HG02885 (cell line): ENCODE measurements around the gene DLG2.

Source experiments
- ATAC-seq: cut with Tn5 transposase; IDR thresholded peaks from one replicate; pipeline ENCODE4 v1.9.1; 2021; ENCODE audit warnings: mild to moderate bottlenecking; ENCODE audit not compliant: unreplicated experiment, poor library complexity

DLG2 gene

DNA sequence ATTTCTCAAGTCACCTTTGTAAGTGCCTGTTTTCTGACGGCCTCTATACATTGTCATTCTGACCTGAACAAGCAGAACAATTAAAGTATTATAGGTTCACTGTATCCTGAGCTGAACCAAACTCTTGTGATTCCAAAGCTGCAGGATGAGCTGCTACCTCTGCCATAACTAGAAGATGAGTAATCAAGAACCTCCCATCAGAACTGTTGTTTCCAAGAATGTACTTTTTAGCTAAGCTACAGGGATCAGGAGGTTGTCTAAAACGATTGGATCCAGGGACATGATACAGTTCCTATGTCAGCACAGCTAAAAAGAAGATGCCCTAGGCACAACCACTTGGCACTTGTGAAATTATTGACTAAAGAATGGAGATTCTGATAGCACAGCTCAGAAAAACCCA lies 2052.6 kb downstream of the DLG2 start:
- no peak for ATAC-seq

GRCh38 chr11:83572581-83573496 lies 2054.3 kb downstream of the DLG2 start:
- ATAC-seq, result no peak

DNA sequence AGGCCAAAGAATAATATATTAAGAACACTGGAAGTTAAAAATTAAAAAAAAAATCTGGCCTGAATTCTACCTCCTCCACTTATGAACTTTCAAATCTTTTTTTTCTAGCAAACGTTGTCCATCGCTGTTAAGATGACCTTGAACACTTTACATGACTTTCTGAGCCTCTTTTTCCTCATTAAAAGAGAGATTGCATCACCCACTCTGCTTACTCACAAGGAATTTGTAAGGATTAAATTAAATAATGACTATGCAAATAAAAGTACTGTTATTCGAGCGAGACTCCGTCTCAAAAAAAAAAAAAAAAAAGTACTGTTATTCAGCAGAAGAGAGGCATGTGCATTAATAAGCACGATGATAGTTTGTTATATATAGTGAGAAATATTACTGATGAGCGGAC lies 2055.8 kb downstream of the DLG2 start:
- ATAC-seq, result no peak

DNA sequence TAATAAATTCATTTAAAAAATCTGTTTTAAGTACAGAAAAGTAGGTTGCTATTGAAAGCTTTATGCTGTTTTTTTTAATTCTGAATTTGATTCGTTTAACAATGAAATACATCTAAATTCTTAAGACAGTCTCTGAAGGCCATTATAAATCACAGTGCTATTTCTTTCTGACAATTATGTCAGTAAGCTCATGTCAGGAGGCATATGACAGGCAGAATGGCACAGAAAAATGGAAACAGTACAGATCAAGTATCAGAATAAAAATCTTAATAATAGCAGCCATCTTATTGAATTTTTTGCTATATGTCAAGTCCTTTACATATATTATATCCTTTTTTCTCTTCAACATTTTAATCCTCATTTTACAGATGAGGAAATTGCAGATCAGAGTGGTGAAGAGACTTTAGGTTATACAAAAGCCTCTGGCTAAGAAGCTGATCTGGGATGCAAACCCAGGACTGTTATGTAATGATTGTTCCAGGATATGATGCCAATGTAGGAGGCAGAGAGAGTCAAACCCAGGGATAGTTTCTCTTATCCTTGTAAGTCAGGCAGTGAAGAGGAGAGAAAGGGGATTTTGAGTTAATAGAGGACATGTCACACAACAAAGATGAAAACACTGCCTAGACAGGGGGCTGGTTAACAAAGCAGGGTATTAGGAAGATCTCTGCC lies 2057.9 kb downstream of the DLG2 start:
- ATAC-seq, result no peak

DNA sequence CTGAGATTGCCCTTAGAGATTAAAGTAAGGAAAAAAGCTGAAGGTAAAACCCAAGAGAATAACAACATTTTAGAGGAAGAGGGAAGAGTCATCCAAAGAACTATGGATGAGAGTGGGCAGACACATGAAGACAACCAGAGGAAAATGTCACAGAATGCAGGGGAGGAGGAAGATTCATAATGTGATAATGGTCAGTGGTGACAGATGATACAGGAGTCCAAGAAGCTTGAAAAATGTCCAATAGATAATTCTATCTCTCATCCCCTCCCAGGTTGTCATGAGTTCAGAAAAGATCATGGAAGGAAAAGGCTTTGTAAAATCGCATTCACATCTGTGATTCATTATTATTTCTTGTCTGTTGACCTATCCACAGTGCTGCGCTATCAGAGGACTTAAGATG lies 2058.6 kb downstream of the DLG2 start:
- no peak for ATAC-seq

- no peak for ATAC-seq
These were observed 2060.2 kb downstream of the DLG2 start for GRCh38 chr11:83566950-83567349.

GRCh38 chr11:83564870-83565269 lies 2062.3 kb downstream of the DLG2 start:
- ATAC-seq, result no peak

DNA sequence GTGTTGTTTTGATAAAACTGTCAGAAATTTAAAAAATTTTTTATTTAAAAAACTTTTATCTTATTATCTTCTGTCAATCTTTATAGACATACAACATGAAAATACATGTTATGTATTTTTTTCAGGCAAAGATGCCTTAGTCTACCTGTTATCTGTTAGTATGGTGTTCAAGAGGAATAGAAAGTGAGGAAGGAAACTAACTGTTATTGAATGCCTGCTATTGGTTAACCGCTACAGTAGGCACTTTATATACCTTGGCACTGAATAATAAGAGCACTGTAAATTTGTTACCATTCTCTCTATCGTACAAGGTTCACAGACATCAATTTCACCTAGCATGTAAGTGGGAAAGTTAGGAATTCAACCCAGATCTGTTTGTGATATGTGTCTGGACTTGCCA lies 2068.9 kb downstream of the DLG2 start:
- ATAC-seq, result no peak

DNA sequence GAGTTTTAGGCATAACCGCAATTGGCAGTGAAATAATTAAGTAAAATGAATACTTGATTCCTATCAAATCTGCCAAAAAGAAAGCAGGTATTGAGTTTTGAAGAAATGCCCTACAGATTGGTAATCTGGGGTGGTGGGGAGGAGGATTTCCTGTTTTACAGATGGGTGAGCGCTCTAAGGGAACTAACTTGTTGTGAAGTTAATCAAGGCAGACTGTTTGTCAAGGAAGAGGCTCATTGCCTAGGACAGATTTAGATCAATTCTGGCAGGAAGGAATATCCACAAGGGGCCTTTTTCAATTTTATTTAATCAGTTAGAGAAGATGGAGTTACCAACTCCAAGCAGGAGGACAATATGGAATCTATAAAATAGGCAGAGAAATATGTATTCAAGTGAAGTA lies 2069.5 kb downstream of the DLG2 start:
- no peak for ATAC-seq

DNA sequence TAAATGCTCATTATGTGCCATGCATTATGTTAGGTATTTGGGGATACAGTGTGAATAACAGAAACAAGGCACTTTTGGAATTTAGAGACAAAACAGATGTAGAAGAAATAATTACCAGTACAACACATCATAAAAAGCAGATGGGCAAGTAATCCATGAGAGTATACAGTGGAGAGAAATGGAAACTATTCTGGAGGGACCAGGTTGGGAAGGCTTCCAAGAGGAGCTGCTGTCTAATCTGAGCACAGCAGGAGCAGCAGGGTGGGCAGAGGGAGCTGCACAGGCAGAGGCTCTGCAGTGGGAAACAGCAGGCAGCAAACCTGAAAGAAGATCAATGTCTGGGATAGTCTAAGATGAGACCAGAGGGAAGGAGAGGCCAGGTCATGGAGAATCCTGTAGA lies 2072.3 kb downstream of the DLG2 start:
- ATAC-seq, result no peak

GRCh38 chr11:83549984-83550667 lies 2077.0 kb downstream of the DLG2 start:
- no peak for ATAC-seq

GRCh38 chr11:83546368-83546767 lies 2080.8 kb downstream of the DLG2 start:
- no peak for ATAC-seq

DNA sequence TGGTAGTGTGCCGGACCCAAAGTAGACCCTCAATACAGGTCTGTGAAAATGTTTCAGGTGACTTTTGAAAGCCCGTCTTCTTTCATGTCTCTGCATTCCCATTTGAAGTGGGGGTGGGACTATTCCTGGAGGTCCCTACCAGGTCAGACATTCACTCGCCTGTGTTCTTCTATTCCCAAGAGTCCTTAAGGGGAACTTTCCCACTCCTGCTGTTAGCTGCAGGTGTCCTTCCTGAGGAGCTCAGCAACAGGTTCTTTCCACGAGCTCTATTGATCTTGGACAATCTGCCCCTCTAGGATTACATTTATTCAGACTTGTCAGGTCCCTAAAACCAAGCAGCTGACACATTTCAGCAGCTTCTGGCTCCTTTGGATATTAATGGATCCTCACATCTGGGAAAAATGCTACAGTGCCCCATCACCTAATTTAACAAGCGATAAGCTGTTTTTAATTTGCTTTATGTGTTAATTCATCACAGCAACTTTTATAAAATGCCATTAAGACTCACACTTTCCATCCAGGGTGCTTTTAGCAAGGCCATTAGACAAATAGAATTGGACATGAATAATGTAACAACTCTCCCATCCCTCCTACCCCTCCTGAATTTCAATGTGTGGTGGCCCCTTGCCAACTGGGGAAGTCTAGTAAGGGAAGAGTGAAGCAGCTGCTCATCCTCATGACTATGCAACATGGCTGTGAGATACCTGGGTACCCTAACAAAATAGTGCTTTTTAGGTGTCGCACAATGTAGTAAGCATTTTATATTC lies 2081.5 kb downstream of the DLG2 start:
- ATAC-seq, result no peak

GRCh38 chr11:83544846-83545245 lies 2082.3 kb downstream of the DLG2 start:
- no peak for ATAC-seq

DNA sequence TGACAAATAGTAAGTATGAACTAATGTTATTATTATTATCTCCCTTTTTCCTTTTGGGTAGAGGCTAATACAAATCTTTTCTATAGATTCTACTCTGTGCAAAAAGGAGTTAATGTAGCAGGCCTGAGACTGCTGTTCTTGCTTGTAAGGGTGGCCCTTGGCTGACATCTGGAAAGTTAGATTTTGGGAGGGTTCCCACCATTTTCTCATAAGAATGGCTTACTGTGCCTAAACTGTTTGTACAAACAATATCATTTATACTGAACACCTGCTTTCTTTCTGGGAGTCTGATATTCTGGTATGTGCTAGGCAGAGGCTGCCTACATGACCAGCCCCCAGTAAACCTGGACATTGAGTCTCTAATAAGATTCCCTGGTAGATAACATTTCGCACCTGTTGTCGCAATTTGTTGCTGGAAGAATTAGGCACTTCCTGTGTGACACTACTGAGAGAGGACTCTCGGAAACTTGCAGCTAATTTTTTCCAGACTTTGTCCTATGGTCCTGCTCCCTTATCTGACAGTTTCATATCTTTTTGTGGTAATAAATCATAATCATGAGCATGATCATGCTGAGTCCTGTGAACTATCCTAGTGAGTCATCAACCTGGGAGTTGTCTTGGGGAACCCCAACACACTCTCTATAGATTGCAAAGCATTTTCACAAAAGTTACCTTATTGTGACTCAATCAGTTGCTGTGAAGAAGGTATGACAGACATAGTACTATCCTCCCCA lies 2083.3 kb downstream of the DLG2 start:
- no peak for ATAC-seq

DNA sequence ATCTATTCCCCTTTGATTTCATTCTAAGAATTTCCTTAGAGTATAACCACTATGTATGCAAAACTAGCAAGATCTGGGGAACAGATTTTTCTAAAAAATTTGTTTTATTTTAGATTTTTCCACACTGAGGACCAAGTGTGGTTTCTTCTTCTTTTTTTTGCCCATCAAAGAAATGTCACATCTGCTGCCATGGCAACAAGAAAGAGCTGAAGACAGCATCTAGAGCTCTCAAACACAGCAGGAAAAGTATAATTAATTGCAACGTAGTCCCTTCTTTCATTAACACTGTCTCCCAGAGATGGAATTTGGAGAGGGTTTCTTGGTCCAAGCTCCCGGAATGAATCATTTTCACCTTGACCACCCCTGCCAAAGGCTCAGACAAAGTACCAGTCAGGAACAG lies 2084.3 kb downstream of the DLG2 start:
- no peak for ATAC-seq

DNA sequence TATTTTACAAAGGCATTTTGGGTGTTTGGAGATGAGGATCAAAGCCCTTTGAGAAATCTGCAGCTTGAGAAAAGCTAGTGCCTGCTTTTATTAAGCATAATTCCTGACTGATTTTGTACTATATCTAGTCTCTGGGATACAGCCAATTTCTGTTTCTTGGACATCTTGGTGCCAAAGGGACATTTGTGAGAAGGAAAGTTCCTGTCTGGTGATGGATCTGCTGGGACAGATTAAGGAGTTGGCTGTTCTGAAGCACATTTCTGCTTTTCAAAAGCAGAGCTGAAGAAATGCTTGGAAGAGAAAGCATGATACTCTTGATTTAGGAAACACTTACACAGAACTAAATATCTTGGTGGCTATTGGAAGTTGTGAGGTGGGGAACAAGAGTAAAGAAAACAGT lies 2086.4 kb downstream of the DLG2 start:
- ATAC-seq, result no peak

- no peak for ATAC-seq
These were observed 2086.9 kb downstream of the DLG2 start for GRCh38 chr11:83540112-83540675.

DNA sequence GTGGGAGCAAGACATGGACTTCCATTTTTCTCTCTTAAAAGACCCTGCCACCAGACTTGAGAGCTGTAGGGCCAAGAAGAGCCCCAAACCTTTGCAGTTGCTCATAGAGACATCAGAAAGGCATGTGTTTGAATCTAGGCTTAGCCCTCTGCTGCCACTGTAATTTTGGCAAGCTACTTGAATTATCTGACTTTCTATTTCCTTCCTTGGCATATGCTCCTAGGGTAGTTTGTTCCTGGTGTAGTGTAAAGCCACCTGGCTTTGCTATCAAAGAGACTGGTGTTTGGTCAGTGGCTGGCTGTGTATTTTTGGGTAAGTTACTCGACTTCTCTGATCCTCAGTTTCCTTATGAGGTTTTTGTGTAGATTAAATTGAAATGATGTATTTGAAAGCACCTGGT lies 2088.9 kb downstream of the DLG2 start:
- ATAC-seq, result no peak
